ENCODE data around the gene CNTN4.

The CNTN4 gene

DNA sequence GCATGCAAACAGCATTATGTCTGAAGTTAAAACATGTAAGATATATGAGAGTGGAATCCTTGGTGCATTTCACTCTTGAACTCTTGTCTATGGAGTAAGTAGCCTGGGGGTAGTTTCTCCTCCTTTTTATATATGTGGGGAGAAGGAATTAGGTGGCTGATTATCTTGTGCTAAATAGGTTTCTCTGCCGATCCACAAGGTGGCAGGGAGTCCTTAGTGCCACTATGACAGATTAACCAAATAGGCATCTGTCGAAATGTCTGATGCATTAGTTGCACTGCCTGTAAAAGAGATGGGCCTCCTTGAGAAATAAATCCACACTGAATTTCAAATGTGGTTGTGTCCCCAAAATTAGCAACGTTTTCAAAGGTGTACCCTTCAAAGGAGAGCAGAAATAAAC is 170.1 kb downstream of the CNTN4 start:
- no peak for DNase-seq (ENCODE audit: low spot score)

DNA sequence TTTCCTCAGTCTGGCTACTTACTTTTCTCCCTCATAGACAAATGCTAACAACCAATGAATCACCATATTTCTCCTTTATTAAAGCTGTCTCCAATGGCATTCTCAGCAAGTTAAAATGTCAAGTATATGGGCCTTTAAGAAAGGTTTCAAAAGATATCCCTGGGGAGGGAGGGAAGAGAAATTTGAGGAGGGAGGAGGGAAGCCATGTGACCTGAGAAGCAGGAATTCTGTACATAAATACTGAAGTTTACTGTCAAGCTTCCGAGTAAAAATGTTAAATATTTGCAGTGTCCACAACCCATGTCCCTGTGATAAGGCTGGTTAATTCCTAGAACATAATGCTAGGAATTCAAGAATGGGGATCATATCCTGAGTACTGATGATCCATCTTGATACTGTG is 175.9 kb downstream of the CNTN4 start:
- no peak for DNase-seq (ENCODE audit: low spot score)

DNA sequence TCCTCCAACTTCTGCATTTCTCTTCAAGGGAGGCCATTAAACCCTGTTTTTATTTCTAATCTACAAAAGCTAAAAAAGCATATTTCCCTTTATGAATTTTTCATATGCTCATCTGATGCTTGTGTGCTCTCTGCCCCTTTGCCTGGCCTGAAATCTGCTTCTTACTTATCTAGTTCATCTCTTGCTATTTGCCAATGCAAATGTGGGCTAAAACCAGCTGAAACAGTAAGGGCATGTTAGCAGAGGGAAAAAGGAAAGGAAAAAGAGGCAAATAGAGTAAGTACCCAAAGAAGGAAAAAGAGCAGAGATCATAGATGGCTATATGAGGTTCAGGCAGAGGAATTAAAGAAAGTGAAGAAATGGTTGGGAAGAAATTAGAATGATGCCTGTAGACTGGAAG is 185.2 kb downstream of the CNTN4 start:
- DNase-seq (ENCODE audit: low spot score), result no peak

DNA sequence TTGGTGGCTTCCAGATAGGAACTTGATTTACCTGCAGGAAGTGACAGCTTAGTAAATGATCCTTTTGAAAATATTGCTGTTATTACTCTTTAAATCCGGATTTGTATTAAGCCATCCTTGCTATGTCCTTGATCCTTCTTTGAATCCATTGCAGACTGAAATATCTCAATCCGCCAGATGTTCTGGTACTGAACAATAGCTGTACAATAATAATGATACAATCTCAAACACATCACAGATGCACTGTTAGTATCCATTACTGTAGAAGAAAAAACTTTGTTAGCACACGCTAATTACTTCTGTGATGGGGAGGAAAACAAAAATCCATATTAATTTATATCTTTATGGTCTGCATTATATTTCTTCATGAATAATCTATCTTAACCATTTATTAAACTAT is 202.3 kb downstream of the CNTN4 start:
- DNase-seq (ENCODE audit: low spot score), result no peak

DNA sequence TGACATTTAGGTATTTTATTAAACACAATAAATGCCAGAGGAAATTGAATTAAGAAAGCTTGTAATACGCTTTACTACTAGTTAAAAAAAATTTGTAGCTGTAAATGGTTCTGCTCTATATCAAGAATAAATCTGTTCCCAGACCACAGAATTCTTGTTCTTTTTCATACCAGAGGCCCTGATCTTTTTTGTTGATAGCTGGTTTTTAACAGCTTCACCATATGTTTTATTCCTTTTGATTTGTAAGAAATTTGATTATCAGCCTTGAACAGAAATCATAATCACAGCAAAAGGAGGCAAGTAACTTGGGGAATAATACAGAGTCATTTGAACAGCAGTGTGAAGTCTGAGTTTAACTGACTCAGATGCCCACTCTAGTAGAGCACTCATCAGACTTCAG is 202.7 kb downstream of the CNTN4 start:
- no peak for DNase-seq (ENCODE audit: low spot score)

GRCh38 chr3:2303566-2303965 is 204.9 kb downstream of the CNTN4 start:
- no peak for DNase-seq (ENCODE audit: low spot score)

DNA sequence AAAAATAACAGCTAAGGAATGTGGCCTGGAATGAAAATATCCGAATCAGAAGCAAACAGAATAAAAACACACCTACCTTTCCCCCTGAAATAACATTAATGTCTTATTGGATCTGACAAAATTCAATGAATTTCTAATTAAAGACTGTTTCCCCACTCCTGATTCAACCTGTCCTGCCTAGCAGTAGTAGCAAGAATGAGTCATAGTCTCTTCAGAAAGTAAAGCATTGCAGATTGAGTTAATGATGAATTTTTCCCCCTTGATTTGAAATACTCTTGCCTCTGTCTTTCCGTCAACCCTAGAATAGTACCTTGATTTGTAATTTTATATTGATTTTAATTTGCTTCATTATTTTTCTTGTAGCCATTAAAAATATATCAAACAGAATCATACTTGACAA is 212.4 kb downstream of the CNTN4 start:
- DNase-seq (ENCODE audit: low spot score), result no peak

GRCh38 chr3:2317521-2317920 is 218.9 kb downstream of the CNTN4 start:
- no peak for DNase-seq (ENCODE audit: low spot score)

GRCh38 chr3:2334921-2335320 is 236.3 kb downstream of the CNTN4 start:
- DNase-seq (ENCODE audit: low spot score), result no peak

GRCh38 chr3:2343031-2343682 is 244.5 kb downstream of the CNTN4 start:
- no peak for DNase-seq (ENCODE audit: low spot score)

- DNase-seq (ENCODE audit: low spot score), result no peak
These were observed 253.6 kb downstream of the CNTN4 start for GRCh38 chr3:2352134-2352762.

GRCh38 chr3:2354702-2355101 is 256.0 kb downstream of the CNTN4 start:
- no peak for DNase-seq (ENCODE audit: low spot score)

- no peak for DNase-seq (ENCODE audit: low spot score)
These were observed 257.8 kb downstream of the CNTN4 start for GRCh38 chr3:2356298-2356950.

- no peak for DNase-seq (ENCODE audit: low spot score)
These were observed 262.1 kb downstream of the CNTN4 start for GRCh38 chr3:2360815-2361214.

DNA sequence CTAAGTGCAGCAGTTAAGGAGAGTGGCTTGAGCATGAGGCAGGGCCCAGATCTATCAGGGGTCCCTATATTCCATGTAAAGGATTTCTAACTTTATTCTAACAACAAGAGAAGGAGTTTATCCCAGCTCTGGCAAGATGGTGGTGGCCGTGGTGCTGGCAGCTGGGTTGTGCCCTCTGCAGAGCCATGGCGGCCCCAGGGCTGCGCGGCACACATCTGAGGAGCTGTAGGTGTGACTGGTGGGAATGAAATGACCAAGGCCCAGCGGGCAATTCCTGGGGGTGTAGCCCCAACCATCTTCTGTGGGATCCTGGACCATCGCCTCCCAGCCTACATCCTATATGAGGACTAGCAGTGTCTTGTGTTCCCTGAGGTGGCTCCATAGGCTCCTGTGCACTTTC is 263.5 kb downstream of the CNTN4 start:
- no peak for DNase-seq (ENCODE audit: low spot score)

DNA sequence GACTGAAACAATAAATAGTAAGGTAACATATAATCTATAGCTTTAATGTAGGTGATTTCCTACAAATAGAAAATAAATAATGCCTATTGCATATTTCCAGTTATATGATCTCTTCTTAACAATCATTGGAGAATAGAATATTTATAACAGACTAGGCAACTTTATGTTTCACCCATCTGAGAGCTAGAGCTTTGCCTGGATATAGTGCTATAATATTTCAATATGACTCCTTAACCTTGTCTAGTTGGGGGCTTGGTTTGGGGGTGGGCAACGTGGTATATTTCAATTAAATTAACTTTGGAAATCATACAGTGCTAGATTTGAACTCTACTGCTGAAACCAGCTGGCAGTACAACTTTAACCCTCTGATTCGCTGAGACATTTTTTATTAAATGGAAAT is 265.2 kb downstream of the CNTN4 start:
- no peak for DNase-seq (ENCODE audit: low spot score)

- no peak for DNase-seq (ENCODE audit: low spot score)
These were observed 271.7 kb downstream of the CNTN4 start for GRCh38 chr3:2370317-2370716.

DNA sequence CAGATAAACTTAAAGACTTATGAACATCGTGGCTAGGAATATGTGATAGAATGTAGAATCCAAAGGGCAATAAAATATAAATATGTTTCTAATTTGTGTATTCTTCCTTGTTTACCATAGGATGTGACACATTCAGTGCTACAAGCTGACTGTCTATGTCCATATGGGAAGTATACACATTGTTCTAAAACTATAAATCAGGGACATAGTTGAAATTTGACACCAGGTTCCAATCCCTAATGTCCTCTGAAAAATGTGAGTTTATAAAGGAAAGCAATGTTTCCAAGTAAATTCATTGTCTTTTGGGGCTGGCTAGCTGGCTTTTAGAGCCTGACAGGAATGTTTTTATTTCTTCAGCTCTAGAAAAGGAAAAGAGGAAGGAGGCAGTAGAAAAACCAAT is 273.6 kb downstream of the CNTN4 start:
- no peak for DNase-seq (ENCODE audit: low spot score)

- no peak for DNase-seq (ENCODE audit: low spot score)
These were observed 276.7 kb downstream of the CNTN4 start for GRCh38 chr3:2375376-2375775.

DNA sequence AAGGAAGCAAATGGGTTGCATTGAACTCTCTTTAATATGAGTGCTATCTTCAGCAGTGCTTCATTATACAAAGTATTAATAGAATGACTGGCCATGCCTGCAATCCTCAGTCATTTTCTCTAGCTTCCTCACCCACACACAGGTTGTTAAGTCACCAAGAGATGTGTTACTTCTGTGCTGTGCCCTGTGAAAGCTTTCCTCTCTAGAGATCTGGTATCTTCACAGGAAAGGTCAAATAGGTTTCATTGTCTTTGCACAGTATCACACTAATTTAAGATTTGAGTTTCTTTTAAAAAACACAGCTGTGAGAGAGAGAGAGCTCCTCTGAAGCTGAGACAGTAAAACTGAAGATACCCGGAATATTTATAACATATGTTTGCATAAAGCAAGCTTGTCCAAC is 278.6 kb downstream of the CNTN4 start:
- DNase-seq (ENCODE audit: low spot score), result no peak

DNA sequence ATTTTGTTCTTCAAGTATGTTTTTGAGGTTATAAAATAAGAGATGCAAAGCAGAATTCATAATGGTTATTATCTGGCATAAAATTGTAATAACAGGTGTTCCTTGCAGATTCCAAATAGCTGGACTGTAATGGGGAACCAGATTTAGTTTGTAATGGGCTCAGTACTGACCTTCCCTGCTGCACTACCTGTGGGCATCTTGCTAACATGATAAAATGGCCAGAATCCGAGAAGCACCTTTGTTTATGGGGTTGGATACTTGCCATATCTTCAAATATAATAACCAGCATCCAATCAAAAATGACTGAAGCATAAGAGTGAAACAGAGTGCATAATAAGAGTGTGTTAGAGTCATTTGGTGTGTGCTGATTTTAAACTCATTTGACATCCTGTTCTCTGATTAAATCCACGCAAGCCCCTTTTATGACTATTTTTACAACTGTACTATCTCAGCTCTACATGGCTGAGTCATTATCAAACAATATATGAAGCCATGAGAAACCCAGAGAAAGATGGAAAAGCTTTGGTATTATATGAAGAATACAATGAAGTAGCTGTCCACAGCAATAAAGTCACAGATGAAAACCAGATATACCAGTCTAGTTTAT is 292.4 kb downstream of the CNTN4 start:
- DNase-seq (ENCODE audit: low spot score), result no peak

DNA sequence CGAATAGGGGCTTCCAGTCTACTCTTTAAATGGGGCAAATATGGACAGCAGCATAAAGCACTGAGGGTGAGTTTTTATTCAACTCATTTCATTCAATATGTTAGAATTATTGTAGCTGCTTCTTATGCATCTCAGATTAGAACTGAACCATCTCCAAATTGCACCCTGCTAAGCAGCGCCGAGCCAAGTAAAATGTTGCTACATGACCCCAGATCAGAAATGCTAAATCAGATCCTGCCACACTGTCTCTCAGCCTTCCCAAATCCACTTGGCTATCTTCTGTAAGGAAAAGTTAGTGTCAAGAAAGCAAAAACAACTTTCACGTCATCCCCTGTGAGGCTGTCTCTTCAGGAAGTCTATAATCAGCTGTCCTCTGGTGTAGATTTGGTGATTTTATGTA is 293.2 kb downstream of the CNTN4 start:
- no peak for DNase-seq (ENCODE audit: low spot score)

GRCh38 chr3:2392981-2393380 is 294.3 kb downstream of the CNTN4 start:
- no peak for DNase-seq (ENCODE audit: low spot score)

Data from activated CD4-positive, alpha-beta T cell treated with anti-CD3 and anti-CD28 coated beads, Interleukin-2, Interleukin-4, amounts not matched to agents 100 ng/mL and 50 ng/mL, durations not matched to agents 16 hours and 8 hours (primary cell).